Fibroblast of pulmonary artery (primary cell): ENCODE results near the gene RPS16.

Source experiments
- DNase-seq: peaks from one replicate; pipeline ENCODE4 v3.0.0-alpha.2; 2010; ENCODE audit warnings: low read depth
- H3K4me3 ChIP-seq: replicated peaks from 2 replicates; pipeline ENCODE4 v1.5.1; 2011; ENCODE audit warnings: low read depth, mild to moderate bottlenecking, control low read depth, low read length, moderate library complexity
- TF ChIP-seq, protein P1 (sequence below): IDR thresholded peaks from 2 replicates; pipeline ENCODE4 v1.5.1; 2011; ENCODE audit warnings: mild to moderate bottlenecking, control low read depth, low read length, inconsistent platforms; ENCODE audit errors: missing control alignments

The RPS16 gene

DNA sequence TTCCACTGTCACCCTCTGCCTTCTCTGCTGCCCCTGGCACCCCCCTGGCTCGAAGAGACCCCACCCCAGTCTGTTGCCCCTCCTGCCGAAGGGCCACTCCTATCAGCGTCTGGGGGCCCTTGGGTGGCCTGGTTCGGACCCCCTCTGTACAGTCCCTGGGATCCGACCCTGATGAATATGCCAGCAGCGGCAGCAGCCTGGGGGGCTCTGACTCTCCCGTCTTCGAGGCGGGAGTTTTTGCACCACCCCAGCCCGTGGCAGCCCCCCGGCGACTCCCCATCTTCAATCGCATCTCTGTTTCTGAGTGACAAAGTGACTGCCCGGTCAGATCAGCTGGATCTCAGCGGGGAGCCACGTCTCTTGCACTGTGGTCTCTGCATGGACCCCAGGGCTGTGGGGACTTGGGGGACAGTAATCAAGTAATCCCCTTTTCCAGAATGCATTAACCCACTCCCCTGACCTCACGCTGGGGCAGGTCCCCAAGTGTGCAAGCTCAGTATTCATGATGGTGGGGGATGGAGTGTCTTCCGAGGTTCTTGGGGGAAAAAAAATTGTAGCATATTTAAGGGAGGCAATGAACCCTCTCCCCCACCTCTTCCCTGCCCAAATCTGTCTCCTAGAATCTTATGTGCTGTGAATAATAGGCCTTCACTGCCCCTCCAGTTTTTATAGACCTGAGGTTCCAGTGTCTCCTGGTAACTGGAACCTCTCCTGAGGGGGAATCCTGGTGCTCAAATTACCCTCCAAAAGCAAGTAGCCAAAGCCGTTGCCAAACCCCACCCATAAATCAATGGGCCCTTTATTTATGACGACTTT lies 27.1 kb downstream of the RPS16 start:
- H3K4me3 ChIP-seq = peak overlapping the region; percentile 81
- DNase-seq = peak; percentile 66
- TF ChIP-seq, protein P1, sequence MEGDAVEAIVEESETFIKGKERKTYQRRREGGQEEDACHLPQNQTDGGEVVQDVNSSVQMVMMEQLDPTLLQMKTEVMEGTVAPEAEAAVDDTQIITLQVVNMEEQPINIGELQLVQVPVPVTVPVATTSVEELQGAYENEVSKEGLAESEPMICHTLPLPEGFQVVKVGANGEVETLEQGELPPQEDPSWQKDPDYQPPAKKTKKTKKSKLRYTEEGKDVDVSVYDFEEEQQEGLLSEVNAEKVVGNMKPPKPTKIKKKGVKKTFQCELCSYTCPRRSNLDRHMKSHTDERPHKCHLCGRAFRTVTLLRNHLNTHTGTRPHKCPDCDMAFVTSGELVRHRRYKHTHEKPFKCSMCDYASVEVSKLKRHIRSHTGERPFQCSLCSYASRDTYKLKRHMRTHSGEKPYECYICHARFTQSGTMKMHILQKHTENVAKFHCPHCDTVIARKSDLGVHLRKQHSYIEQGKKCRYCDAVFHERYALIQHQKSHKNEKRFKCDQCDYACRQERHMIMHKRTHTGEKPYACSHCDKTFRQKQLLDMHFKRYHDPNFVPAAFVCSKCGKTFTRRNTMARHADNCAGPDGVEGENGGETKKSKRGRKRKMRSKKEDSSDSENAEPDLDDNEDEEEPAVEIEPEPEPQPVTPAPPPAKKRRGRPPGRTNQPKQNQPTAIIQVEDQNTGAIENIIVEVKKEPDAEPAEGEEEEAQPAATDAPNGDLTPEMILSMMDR = no peak

DNA sequence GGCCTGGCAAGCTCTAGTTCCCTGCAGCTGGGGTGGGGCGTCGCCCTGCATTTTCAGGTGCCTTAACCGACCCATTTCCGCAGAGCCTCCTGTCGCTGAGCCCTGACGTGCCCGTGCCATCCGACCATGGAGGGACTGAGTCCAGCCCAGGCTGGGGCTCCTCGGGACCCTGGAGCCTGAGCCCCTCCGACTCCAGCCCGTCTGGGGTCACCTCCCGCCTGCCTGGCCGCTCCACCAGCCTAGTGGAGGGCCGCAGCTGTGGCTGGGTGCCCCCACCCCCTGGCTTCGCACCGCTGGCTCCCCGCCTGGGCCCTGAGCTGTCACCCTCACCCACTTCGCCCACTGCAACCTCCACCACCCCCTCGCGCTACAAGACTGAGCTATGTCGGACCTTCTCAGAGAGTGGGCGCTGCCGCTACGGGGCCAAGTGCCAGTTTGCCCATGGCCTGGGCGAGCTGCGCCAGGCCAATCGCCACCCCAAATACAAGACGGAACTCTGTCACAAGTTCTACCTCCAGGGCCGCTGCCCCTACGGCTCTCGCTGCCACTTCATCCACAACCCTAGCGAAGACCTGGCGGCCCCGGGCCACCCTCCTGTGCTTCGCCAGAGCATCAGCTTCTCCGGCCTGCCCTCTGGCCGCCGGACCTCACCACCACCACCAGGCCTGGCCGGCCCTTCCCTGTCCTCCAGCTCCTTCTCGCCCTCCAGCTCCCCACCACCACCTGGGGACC lies 27.9 kb downstream of the RPS16 start:
- TF ChIP-seq, protein P1 = no peak
- peak; percentile 38 for DNase-seq
- peak overlapping the region; percentile 81 for H3K4me3 ChIP-seq

DNA sequence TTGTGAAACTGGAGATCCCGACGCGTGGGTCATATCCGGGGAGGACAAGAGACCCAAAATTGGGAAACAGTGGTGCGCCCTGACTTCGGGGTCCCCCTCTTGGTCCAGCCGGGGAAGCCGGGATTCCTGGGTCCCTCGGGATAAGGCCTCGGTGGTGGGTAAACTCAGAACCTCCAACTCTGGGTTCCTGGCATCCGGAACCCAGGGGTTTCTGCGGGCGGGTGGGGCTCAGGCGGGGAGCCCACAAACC lies 28.4 kb downstream of the RPS16 start:
- H3K4me3 ChIP-seq = peak overlapping the region; percentile 81
- DNase-seq = no peak
- TF ChIP-seq, protein P1 = no peak

DNA sequence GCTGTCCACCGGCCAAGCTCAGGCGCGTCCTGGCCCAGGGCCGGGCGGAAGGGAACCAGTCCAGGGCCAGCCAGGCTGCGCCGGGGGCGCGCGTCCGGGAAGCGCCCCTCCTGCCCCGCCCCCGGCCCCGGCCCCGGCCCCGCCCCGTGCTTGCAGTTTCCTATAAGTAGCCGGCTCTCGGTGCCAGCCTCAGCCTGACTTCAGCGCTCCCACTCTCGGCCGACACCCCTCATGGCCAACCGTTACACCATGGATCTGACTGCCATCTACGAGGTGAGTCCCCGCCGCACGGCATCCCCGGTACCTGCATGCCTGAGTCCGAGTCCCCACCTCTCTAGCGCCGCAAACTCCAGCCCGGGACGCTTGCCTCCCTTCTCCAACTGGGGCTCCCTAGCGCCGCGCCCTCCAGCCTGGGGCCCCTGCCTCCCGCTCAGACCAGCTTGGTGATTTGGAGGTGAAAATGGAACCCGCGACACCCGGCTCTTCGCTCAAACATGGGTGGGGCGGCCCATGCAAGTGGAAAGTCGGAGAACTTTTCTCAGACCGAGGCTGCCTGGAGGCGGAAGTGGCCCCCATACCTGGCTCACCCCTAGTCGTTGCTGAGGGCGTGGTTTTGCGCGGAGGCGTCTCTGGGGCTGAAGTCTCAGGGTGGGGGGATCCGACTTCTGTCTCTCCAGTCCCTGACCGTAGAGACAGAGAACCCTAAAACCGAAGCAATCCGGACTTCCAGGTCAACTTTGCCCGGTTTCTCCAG lies 28.9 kb downstream of the RPS16 start, which contains the start of gene ZFP36:
Gene ZFP36, plus strand, starts transcription at position 192 of the 754 bp plus-strand sequence. Its CDS starts 58 bp downstream, at position 250.
- DNase-seq = peak; percentile 93
- TF ChIP-seq, protein P1 = no peak
- peak within 1 kb of the TSS; percentile 81 for H3K4me3 ChIP-seq

DNA sequence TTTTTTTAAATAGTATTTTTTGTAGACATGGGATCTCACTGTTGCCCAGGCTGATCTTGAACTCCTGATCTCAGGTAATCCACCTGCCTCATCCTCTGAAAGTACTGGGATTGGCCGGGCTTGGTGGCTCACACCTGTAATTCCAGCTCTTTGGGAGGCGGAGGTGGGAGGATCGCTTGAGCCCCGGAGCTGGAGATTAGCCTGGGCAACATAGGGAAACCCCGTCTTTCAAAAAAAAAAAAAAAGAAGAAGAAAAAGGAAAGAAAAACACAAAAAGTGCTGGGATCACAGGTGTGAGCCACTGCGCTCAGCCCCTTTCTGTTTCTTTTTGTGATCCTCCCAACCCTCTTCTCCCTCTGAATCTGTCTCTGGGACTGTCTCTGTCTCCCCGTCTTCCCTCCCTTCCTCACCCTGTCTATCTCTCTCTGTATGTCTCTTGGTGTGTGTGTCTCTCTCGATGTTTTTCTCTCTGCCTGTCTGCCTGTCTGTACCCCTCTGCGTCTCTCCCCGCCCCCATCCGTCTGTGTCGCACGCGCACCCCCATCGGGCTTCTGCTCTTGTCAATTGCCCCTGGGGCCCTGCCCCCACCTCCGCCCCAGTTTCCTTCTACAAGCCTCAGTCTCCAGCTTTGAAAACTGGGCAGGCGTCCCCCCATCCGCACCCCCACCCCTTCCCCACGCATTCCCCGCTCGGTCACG lies 29.6 kb downstream of the RPS16 start:
- no peak for DNase-seq
- TF ChIP-seq, protein P1 = no peak
- peak overlapping the region; percentile 81 for H3K4me3 ChIP-seq

DNA sequence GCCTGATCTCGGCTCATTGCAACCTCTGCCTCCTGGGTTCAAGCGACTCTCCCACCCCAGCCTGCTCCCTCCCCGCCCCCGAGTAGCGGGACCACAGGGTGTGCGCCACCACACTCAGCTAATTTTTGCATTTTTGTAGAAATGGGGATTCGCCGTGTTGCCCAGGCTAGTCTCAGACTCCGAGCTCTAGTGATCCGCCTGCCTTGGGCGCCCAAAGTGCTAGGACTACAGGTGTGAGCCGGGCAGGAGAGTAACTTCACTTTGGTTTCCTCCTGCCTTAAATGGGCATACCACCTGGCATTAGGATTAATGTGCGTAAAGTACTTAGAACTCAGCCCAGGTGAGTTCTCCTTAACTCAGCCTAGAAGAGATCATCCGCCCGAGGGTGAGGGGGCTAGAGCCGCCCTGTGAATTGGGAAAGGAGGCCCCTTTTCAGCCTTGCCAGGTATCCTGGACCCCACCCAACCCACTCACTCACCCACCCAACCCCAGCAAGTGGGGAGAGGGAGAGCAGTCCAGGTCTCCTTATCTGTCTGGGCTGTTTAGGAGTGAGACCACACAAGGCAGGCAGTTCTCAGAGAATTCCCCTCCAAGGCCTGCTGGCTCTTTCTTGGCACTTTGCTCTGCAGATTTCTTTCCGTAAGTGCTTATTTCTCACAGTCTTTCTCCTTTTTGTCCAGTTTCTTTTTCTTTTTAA lies 30.3 kb downstream of the RPS16 start:
- no peak overlapping the region for H3K4me3 ChIP-seq
- no peak for DNase-seq
- TF ChIP-seq, protein P1 = no peak
